Measurements from ENCODE around the gene CXCL11.
"Not testable (repeated sequence)": the region's sequence is repeated elsewhere in the genome, so short reads cannot be mapped to it uniquely, and the experiment has no call there.

Gene CXCL11

GRCh38 chr4:76035799-76036380, at the start of gene CXCL11:
Gene CXCL11, minus strand, starts transcription at chr4:76036070. Its CDS starts 83 bp downstream, at chr4:76035987.
- no peak for DNase-seq

GRCh38 chr4:76084542-76084941, 48.7 kb upstream of the CXCL11 start:
- DNase-seq: no peak

DNA sequence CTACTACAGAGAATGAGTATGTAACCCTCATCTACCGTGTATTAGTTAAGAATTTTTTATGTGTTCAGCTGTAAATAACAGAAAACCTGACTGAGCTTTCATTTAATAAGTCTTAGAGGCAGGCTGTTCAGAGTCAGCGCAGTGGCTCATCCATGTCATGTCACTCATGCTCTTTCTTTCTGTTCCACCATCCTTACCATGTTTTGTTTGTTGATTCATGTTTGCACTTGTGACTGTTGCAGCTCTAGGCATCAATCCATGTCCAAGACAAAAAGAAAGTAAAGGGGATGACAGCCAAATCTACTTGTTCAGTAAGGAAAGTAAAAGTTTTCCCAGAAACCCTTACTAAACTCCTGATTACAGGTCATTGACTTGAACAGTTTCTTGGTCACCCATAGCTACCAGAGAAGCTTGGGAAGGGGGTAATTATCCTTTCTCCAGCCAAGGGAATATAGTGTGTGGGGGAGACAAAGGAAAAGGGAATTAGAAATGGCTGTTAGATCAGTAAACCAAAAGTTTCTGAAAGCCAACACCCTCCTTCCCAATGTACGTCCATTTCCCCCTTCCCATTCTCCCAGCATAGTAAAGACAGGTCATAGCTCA, 47.6 kb upstream of the CXCL11 start:
- no peak for DNase-seq

DNA sequence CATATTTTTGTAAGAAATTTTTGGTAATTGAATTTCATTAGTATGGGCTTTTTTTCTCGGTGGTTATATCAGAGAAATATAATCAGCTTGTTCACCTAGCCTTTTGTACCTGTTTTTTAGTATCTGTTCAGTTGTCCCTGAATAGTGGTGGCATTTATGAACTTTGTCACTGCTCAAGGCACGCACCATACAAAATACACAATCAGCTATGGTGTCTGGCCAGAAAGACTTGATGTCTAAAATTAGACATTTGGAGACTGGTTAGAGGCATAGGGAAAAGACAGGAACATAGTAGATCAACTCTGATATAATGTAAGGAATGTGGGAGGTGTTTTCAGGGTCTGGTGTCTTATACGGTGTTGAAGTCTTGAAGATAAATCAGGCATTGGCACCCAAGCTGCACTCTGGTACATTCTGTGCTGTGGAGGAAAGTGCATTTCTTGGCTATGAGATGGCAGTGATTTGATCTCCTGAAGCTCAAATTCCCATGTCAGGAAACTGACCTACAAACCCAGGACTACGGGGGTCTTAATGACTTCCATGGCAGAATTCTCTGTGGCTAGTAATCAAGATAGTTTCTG, 42.3 kb upstream of the CXCL11 start:
- DNase-seq: no peak

- no peak for DNase-seq
Observed at GRCh38 chr4:76074993-76075600, 39.2 kb upstream of the CXCL11 start.

DNA sequence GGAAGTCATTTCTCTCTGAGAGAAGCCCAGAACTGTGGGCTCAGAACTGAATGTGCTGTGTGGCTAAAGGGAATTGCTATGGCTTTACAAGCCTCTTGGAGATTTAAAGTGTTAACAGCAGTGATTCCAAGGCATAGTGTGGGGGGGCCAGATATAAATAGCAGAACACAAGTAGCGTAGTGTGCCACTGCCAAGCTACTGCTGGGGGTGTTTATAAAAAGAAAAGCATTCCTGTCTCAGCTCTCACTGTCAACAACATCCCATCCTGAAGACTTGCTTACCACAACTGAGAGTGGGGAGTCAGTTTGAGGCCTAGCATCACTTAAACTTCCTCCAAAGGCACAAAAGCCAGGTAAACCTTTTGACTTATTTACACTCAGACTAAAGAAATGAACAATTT, 38.6 kb upstream of the CXCL11 start, which contains the start of gene ART3:
TSS of gene ART3 (plus strand) at position 242 of the 400 bp plus-strand sequence. CDS start 1,181 bp downstream, outside the sequence.
- no peak for DNase-seq

DNA sequence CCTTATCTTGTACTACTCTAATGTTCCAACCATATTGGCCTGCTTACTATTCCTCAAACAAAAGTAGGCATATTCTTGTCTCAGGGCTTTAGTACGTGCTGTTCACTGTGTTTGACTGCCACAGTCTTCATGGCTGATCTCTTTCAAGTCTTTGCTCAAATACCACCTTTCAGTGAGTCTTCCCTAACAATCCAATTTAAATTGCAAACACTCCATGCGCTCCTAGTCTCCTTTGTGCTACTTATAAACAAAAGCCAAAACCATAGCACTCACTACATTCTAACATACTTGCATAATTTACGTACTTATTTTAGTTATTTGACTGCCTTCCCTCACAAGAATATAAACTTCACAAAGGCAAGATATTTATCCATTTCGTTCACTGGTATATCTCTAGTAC, 36.9 kb upstream of the CXCL11 start:
- no peak for DNase-seq

DNA sequence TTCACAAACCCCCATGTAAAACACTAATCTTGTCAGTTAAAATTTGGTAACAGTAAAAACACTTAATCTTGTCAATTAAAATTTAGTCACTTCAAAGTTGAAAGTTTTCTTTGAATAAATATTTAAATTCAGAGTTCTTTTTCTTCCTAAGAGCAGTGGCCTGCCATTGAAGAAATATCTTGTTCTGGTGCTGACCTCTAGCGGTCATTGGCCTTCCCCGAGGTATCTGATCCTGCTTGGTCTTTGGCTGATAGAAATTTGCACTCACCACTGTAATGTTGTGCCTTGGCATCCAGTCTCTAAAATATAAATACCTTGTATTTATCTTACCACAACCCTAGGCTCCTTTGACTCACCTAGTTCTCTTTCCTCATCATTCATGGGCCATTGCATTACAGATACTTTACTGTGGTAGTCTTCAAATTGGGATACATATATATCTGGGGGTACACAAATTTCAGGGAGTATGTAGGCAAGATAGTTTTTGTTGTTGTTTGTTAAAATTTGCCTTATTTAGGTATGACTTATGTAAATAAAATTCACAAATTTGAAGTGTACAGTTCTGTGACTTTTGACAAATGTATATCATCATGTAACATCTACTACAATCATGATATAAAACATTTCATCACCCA, 31.9 kb upstream of the CXCL11 start:
- peak; percentile 82 for DNase-seq

DNA sequence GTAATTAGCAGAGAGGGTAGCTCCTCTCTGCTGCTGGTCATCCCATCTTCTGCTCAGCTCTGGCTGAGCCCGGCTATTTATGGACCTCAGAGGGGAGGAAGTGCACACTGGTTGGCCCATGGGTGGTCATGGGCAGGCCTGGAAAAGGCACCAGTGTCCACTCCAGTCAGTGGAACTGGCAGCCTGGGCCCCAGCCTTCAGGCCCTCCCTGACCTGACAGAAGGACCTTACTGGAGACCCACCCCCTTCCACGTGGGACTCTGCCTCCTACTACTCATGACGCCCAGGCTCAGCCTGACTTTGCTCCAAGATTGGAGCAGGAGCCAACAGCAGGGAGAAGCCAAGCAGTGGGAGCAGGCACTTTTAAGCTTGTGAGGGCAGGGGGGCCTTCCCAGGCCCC, 30.7 kb upstream of the CXCL11 start:
- no peak for DNase-seq

- no peak for DNase-seq
Observed at GRCh38 chr4:76061982-76062381, 26.1 kb upstream of the CXCL11 start.

DNA sequence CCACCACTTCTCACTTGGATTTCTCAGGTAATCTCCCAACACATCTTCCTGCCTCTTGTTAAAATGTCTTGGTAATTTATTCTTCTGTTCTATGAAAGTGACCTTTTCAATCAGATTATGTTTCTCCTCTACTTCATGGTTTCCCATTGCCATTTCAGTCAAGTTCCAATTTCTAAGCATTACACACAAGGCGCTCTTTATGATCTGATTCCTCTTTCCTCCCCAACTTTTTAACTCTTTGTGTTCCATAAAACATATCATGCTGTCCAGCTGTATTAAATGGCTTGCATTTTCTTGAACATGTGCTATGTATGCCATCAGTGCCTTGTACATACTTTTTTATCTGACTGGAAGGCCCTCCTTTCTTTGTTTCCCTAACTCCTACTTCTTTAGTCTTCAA, 25.6 kb upstream of the CXCL11 start:
- DNase-seq: no peak

- DNase-seq: no peak
Observed at GRCh38 chr4:76060506-76060905, 24.6 kb upstream of the CXCL11 start.

GRCh38 chr4:76059750-76060149, 23.9 kb upstream of the CXCL11 start:
- DNase-seq: no peak

GRCh38 chr4:76058888-76059426, 23.1 kb upstream of the CXCL11 start:
- DNase-seq: peak; percentile 37

DNA sequence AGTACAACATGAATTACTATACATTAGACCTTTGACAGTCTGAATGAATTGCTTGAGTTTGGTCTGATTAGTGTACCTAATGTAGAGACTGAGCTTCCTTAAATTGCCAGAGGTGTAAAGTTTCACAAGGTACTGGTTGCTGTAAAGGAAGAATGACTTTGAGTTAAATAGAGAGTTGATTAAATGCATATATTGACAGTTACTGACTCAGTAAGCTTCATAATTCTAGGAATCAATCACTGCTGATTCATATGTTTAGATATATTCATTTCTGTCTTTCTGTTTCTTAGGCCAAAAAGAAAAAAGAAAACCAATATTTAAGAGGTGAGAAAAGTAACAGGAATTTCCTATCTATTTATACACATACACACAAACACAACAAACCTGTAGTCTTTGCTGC, 22.4 kb upstream of the CXCL11 start:
- DNase-seq: no peak

DNA sequence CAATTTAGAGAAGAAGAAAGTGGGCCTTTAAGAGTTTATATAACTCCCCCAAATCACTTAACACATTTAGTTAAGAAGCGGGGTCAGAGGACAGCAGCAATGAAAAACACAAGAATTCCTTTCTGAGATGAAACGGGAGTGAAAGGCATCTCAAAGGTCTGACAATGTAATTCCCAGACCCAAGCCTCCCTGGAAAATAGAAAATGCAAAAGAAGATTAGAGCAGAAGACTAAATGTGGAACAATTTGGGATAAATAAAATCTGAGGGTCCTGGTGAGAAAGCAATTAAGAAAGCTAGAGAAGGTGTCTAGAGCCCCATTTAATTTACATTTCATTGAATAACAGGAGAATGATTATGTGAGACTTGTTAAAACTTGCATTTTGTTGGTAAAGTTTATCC, 19.6 kb upstream of the CXCL11 start:
- no peak for DNase-seq

DNA sequence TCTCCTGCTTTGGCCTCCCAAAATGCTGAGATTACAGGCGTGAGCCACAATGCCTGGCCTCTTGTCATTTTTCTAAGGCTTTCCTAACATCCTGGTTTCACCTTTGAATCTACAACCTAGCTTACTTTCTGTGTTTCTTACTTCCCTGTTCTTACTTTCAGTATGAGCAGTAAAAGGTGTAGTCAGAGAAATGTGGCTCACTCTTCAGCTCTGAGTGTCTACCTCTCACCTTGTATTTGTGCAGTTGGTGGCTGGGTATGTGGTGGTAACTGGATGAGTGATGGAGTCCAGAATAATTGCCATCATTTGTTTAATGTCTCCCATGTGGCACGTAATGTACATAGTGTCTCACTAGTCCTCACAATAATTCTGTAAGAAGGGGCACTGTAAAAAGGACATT, 19.1 kb upstream of the CXCL11 start:
- no peak for DNase-seq

GRCh38 chr4:76053730-76054129, 17.9 kb upstream of the CXCL11 start:
- no peak for DNase-seq

DNA sequence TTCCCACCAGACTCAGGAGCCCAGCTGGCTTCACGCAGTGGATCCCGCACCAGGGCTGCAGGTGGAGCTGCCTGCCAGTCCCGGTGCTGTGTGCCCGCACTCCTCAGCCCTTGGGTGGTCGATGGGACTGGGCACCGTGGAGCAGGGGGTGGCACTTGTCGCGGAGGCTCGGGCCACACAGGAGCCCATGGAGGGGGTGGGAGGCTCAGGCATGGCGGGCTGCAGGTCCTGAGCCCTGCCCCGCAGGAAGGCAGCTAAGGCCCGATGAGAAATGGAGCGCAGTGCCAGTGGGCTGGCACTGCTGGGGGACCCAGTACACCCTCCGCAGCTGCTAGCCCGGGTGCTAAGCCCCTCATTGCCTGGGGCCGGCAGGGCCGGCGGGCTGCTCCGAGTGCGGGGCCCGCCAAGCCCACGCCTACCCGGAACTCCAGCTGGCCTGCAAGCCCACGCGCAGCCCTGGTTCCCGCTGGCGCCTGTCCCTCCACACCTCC, 14.7 kb upstream of the CXCL11 start:
- not testable (repeated sequence) for DNase-seq

- DNase-seq: not testable (repeated sequence)
Observed at GRCh38 chr4:76049860-76050416, 14.1 kb upstream of the CXCL11 start.

DNA sequence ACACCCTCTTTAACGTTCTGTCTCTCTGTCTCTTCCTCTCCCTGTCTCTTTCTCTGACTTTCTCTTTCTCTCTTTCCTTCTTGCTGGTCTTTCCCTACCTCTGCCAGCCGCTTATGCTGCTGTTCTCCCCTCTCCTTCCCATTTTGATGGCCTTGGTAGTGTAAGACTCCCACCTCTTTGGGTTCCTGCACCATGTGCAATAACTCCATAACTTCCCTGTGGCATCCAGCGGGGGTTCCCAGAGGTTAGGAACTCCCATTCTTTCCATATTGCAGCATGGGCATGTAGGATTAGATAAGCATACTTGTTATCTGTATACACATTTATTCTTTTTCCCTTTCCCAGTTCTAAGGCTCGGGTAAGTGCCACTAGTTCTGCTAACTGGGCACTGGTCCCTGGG, 8.8 kb upstream of the CXCL11 start:
- DNase-seq: not testable (repeated sequence)

GRCh38 chr4:76043306-76043705, 7.4 kb upstream of the CXCL11 start:
- DNase-seq: not testable (repeated sequence)

All from hematopoietic multipotent progenitor cell treated with erythropoietin and hydrocortisone succinate and interleukin-3 and kit ligand, for 8 days (in vitro differentiated cells).